ENCODE measurements around the gene SMTNL1. TPM values are rescaled to one million over a fixed set of nuclear protein-coding genes. Genes with fewer than 3 reads are reported as not detected.
A peak's percentile ranks its signal among the peaks of the same experiment; 100 is the strongest.

Gene SMTNL1
- total and polyA plus RNA-seq, 9 of the 15 experiments (the other 6 are each of a cell fraction or from before 2014, with no cell fraction given) = not detected

DNA sequence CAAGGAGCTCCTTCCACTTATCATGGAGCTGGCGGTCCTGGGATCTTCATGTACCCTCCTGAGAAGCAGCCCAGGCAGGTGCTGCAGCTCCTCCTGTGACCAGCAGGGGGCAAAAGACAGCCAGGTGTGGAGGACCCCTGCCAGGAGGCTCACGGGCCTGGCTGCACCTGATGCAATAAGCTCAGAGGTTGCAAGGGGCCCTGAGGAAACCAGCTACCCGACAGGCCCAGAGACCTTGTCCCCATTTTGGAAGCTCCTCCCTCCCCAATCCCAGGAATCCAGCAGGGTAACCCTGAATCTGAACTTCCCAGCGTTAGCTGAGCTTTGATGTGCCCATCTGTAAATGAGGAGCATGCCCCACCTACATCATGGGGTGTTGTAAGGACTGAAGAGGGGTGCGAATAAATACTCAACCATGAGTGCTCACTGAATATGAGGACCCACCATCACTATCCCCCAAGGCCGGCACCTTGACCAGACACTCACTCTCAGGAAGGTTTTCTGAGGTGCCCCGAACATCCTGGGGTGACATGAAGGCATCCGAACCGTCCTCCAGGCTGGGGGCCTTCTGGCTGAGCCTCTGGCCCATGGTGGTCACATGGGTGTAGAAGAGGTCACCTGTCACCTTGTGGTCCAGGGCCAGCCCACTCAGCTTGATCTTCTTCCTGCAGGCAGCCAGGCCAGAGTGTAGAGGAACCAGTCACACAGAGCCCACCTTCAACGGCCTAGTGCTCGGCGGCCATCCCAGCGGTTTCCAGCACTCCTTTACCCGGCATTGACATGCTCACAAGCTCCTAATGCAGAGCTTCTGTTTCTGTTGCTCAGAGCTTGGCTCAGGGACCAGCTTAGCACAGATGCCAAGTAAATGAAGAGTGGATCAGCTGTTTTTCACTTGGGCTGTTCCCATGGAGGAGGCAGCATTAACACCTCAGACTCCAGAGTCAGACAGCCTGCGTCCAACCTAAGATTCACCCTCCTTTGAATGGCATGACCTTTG is 43.6 kb upstream of the SMTNL1 start:
- H3K27ac ChIP-seq (ENCODE audit: extremely low read depth, low read depth, low read length) = peak overlapping the region; percentile 67
- 74% methylated on average over 15 of the region's 15 CpGs for whole genome bisulfite sequencing (ENCODE audit: insufficient coverage, low coverage, missing lambda C conversion rate)
- no peaks in the 10 kb centered on the region for H3K79me2 ChIP-seq (ENCODE audit: control insufficient read depth, insufficient read depth, low read length)
- no peak overlapping the region for H3K4me2 ChIP-seq (ENCODE audit: insufficient read depth, low read length)
- peak; percentile 68 to 78 (median 72) for DNase-seq (ENCODE audit: extremely low read depth in 1 of 4, low spot score in 3 of 4)
- no peaks in the 10 kb centered on the region for H3K27me3 ChIP-seq (ENCODE audit: control insufficient read depth in 2 of 2, insufficient read depth in 2 of 2, low read length in 2 of 2)
- ChIA-PET POLR2A (interaction anchor here (0.6 to 1.3 kb wide), 12 partner anchors 12 to 540 kb away, joined by 3 to 5 read pairs (median 3); partner anchors contain the start of genes SLC43A1 and SLC43A3), CTCF (ENCODE audit: low intra/inter-chr PET ratio) (interaction anchor here (0.6 to 5.1 kb wide), 5 partner anchors 22 to 74 kb away, joined by 3 to 51 read pairs (median 3); partner anchors contain the start of genes SLC43A1 and UBE2L6)
- no peaks in the 10 kb centered on the region for H3K9me1 ChIP-seq (ENCODE audit: control insufficient read depth, insufficient read depth, low read length)
- H3K9me3 ChIP-seq (replicated peaks; ENCODE audit: control insufficient read depth, insufficient read depth, low read depth, low read length) = no peaks in the 10 kb centered on the region
- no peak overlapping the region for H2AFZ ChIP-seq (ENCODE audit: low read depth, low read length)
- peak; percentile 89 for FAIRE-seq
- H3K36me3 ChIP-seq (ENCODE audit: control insufficient read depth, insufficient read depth, low read length) = peaks cover 79% of the 10 kb centered on the region; the same call in 2 of the 3 replicates
- peak overlapping the region; percentile 53 to 65; a peak in 2 of 4 replicates for H3K9ac ChIP-seq (ENCODE audit: insufficient read depth in 1 of 2, low read depth in 2 of 2, low read length in 2 of 2)
- peaks cover 1 to 7% of the 10 kb centered on the region in 2 experiments; a peak in 3 of 5 replicates for H3K4me1 ChIP-seq (replicated peaks in 1 of 2; ENCODE audit: control insufficient read depth in 2 of 2, insufficient read depth in 2 of 2, low read length in 2 of 2)
- no peak overlapping the region for H3K4me3 ChIP-seq
- no TSS peak for BruUV-seq (replicated peaks)
- ATAC-seq = peak; percentile 89
- intact Hi-C loops (cut with micrococcal nuclease) = loop anchor here (1.0 to 5.0 kb wide), 3 partner anchors 33 to 68 kb away; no protein-coding TSS in a partner anchor
- in situ Hi-C loops (cut with MboI) = loop anchor here (5.0 kb wide), 1 partner anchor 33 kb away; no protein-coding TSS in a partner anchor
- 0 out of 2 replicates have a peak, but pooled peaks cover 8% of the 10 kb centered on the region for H4K20me1 ChIP-seq (replicated peaks; ENCODE audit: control insufficient read depth, insufficient read depth, low read length)
- TF ChIP-seq MLX (CRISPR knock-in tag; conservative IDR thresholded peaks at IDR 0.05) (no peak), POLR2AphosphoS5 (IDR thresholded peaks at IDR 0.05; ENCODE audit: control insufficient read depth, insufficient read depth, low read depth, low read length) (no peak), RB1 (IDR thresholded peaks at IDR 0.05; ENCODE audit: low read depth) (no peak)
- TF ChIP-seq, protein P1, sequence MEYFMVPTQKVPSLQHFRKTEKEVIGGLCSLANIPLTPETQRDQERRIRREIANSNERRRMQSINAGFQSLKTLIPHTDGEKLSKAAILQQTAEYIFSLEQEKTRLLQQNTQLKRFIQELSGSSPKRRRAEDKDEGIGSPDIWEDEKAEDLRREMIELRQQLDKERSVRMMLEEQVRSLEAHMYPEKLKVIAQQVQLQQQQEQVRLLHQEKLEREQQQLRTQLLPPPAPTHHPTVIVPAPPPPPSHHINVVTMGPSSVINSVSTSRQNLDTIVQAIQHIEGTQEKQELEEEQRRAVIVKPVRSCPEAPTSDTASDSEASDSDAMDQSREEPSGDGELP (CRISPR knock-in tag; IDR thresholded peaks at IDR 0.05; ENCODE audit: borderline replicate concordance) = peak; percentile 69; the same call in 1 of the 2 replicates
- TF ChIP-seq, protein P2, sequence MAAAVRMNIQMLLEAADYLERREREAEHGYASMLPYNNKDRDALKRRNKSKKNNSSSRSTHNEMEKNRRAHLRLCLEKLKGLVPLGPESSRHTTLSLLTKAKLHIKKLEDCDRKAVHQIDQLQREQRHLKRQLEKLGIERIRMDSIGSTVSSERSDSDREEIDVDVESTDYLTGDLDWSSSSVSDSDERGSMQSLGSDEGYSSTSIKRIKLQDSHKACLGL (CRISPR knock-in tag; IDR thresholded peaks at IDR 0.05; ENCODE audit: borderline replicate concordance, poor library complexity, severe bottlenecking) = no peak

All from K562 (cell line).